Measurements from ENCODE around the gene PIEZO2. TPM values are rescaled to one million over a fixed set of nuclear protein-coding genes. Genes with fewer than 3 reads are reported as not detected.

Gene PIEZO2
- total RNA-seq, 2 donors from 2014 or later = 0.63 to 3.0 TPM

DNA sequence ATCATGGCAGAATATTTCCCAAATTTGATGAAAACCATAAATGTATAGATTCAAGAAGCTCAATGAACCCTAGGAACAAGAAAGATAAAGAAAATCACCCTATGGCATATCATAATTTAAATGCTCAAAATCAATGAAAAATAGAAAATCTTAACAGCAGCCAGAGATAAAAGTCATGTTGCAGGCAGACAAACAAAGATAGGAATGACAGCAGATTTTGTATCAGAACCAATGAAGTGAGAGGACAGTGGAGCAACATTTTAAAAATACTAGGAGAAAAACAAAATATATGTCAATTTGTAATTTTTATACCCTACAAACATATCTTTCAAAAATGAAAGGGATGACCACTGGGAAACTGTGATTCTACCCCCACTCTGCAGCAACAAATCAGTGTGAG is 203.3 kb downstream of the PIEZO2 start:
- no peak overlapping the region for H3K27ac ChIP-seq
- no peaks in the 10 kb centered on the region for H3K27me3 ChIP-seq
- no peak for TF ChIP-seq CTCF (IDR thresholded peaks at IDR 0.05)
- H3K4me3 ChIP-seq = no peak overlapping the region
- DNase-seq (ENCODE audit: low spot score) = no peak
- no peaks in the 10 kb centered on the region for H3K36me3 ChIP-seq
- peaks cover 6 to 27% of the 10 kb centered on the region in 2 donors for H3K9me3 ChIP-seq
- no peaks in the 10 kb centered on the region for H3K4me1 ChIP-seq

DNA sequence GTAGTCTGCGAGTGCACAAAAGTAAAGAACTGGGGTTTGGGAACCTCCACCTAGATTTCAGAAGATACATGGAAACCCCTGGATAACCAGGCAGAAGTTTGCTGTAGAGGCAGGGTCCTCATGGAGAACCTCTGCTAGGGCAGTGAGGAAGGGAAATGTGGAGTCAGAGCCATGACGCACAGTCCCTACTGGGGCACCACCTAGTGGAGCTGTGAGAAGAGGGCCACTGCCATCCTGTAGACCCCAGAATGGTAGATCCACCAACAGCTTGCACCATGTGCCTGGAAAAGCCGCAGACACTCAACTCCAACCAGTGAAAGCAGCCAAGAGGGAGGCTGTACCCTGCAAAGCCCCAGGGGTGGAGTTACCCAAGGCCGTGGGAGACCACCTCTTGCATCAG is 206.4 kb downstream of the PIEZO2 start:
- Histone ChIP-seq H3K36me3 (no peaks in the 10 kb centered on the region), H3K4me3 (no peak overlapping the region), H3K4me1 (no peaks in the 10 kb centered on the region), H3K27me3 (no peaks in the 10 kb centered on the region), H3K9me3 (peaks cover 6 to 27% of the 10 kb centered on the region in 2 donors), H3K27ac (no peak overlapping the region)
- no peak for DNase-seq (ENCODE audit: low spot score)
- no peak for TF ChIP-seq CTCF (IDR thresholded peaks at IDR 0.05)

DNA sequence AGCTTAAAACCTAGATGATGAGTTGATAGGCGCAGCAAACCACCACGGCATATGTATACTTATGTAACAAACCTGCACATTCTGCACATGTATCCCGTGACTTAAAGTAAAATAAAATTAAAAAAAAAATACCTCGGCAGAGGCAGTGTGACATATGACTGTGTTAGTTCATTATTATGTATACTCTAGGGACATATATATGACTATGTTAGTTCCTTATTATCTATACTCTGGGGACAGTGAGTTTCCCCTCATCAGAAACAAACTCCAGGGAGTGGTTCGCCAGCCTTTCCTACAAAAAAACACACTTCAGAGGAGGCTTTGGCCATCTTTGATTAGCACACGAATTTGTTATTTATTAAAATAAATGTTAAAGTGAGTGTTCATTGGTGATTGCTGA is 209.5 kb downstream of the PIEZO2 start:
- Histone ChIP-seq H3K27ac (no peak overlapping the region), H3K27me3 (no peaks in the 10 kb centered on the region), H3K9me3 (peaks cover 0 to 3% of the 10 kb centered on the region in 2 donors), H3K4me1 (no peaks in the 10 kb centered on the region), H3K36me3 (no peaks in the 10 kb centered on the region), H3K4me3 (no peak overlapping the region)
- no peak for TF ChIP-seq CTCF (IDR thresholded peaks at IDR 0.05)
- DNase-seq (ENCODE audit: low spot score) = no peak

- H3K36me3 ChIP-seq = no peaks in the 10 kb centered on the region
- no peak overlapping the region for H3K4me3 ChIP-seq
- no peaks in the 10 kb centered on the region for H3K9me3 ChIP-seq
- DNase-seq (ENCODE audit: low spot score) = no peak
- H3K27ac ChIP-seq = no peak overlapping the region
- no peaks in the 10 kb centered on the region for H3K27me3 ChIP-seq
- no peaks in the 10 kb centered on the region for H3K4me1 ChIP-seq
- no peak for TF ChIP-seq CTCF (IDR thresholded peaks at IDR 0.05)
Observed at GRCh38 chr18:10937743-10938640, 211.4 kb downstream of the PIEZO2 start.

- H3K27me3 ChIP-seq = no peaks in the 10 kb centered on the region
- no peak for TF ChIP-seq CTCF (IDR thresholded peaks at IDR 0.05)
- no peak overlapping the region for H3K4me3 ChIP-seq
- no peaks in the 10 kb centered on the region for H3K9me3 ChIP-seq
- no peaks in the 10 kb centered on the region for H3K4me1 ChIP-seq
- no peak overlapping the region for H3K27ac ChIP-seq
- no peaks in the 10 kb centered on the region for H3K36me3 ChIP-seq
- no peak for DNase-seq (ENCODE audit: low spot score)
Observed at GRCh38 chr18:10936176-10937053, 213.0 kb downstream of the PIEZO2 start.

All from right atrium auricular region (tissue), 2 donors.